ENCODE measurements around the gene GRIK4.

The GRIK4 gene

DNA sequence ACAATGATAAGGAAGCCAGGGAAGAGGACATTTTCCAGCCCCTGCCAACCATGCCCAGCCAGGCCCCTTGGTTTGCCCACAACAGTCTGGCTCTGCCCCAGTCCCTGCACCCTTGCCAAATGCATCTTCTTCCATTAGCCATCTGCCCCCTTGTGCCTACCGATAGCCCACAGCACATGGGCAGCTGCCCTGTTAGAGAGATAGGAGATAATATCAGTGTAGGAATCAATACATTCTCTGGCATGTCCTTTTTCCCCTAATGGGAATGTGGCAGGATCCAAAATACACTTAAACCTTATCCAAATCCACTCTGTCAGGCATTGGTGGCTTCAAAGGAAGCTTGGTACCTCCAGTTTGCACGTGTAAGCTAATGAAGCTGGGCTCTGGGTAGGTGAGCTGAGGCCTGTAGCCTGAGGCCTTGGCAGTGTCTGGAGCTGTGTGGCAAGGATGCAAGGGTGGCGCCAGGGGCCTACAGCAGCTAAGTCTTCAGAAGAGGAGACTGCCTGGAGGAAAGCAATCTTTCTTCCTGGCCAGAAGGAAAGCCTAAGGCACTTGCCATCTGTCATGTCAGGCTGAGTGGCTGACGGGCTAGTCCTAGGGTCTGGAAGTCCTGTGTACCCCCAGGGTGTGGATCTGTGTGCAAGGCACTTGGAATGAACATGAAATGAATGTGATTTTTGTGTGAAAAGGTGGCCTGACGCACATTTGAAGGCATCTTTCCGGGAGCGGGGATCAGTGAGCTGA is 348.2 kb downstream of the GRIK4 start:
- no peaks in the 10 kb centered on the region for H3K4me1 ChIP-seq (ENCODE audit: insufficient read depth, poor library complexity, severe bottlenecking)
- H3K27me3 ChIP-seq (ENCODE audit: insufficient read depth, poor library complexity, severe bottlenecking): no peaks in the 10 kb centered on the region
- DNase-seq (ENCODE audit: low spot score): no peak
- TF ChIP-seq, protein P1, sequence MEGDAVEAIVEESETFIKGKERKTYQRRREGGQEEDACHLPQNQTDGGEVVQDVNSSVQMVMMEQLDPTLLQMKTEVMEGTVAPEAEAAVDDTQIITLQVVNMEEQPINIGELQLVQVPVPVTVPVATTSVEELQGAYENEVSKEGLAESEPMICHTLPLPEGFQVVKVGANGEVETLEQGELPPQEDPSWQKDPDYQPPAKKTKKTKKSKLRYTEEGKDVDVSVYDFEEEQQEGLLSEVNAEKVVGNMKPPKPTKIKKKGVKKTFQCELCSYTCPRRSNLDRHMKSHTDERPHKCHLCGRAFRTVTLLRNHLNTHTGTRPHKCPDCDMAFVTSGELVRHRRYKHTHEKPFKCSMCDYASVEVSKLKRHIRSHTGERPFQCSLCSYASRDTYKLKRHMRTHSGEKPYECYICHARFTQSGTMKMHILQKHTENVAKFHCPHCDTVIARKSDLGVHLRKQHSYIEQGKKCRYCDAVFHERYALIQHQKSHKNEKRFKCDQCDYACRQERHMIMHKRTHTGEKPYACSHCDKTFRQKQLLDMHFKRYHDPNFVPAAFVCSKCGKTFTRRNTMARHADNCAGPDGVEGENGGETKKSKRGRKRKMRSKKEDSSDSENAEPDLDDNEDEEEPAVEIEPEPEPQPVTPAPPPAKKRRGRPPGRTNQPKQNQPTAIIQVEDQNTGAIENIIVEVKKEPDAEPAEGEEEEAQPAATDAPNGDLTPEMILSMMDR (IDR thresholded peaks at IDR 0.05; ENCODE audit: poor library complexity, severe bottlenecking): no peak
- H3K4me3 ChIP-seq (ENCODE audit: severe bottlenecking): no peak overlapping the region
- no peaks in the 10 kb centered on the region for H3K36me3 ChIP-seq (ENCODE audit: low read depth)
- H3K9me3 ChIP-seq (ENCODE audit: severe bottlenecking): no peaks in the 10 kb centered on the region
- no peak overlapping the region for H3K27ac ChIP-seq (ENCODE audit: poor library complexity, severe bottlenecking)
- ATAC-seq (ENCODE audit: low read depth): no peak

DNA sequence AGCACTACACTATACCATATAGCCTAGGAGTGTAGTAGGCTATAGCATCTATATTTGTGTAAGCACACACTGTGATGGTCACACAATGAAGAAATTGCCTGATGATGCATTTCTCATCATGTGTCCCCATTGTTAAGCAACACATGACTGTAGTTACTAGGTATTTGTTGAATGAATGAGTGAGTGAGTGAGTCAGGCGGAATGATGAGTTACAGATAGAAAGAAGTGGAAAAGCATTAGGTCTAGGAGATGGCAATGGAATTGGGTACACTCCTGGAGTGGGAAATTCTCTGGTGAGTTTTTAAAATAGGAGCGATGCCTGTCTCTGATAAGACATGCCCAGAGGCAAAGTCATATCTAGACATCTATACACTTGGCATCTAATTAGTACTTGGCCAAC is 351.8 kb downstream of the GRIK4 start:
- DNase-seq (ENCODE audit: low spot score) (no peak), ATAC-seq (ENCODE audit: low read depth) (peak; percentile 31; the same call in 1 of the 3 replicates)
- H3K27ac ChIP-seq (ENCODE audit: poor library complexity, severe bottlenecking): no peak overlapping the region
- H3K9me3 ChIP-seq (ENCODE audit: severe bottlenecking): no peaks in the 10 kb centered on the region
- H3K4me3 ChIP-seq (ENCODE audit: severe bottlenecking): no peak overlapping the region
- H3K36me3 ChIP-seq (ENCODE audit: low read depth): no peaks in the 10 kb centered on the region
- TF ChIP-seq, protein P1 (IDR thresholded peaks at IDR 0.05; ENCODE audit: poor library complexity, severe bottlenecking): no peak
- H3K4me1 ChIP-seq (ENCODE audit: insufficient read depth, poor library complexity, severe bottlenecking): no peaks in the 10 kb centered on the region
- peaks cover 11% of the 10 kb centered on the region for H3K27me3 ChIP-seq (ENCODE audit: insufficient read depth, poor library complexity, severe bottlenecking)

DNA sequence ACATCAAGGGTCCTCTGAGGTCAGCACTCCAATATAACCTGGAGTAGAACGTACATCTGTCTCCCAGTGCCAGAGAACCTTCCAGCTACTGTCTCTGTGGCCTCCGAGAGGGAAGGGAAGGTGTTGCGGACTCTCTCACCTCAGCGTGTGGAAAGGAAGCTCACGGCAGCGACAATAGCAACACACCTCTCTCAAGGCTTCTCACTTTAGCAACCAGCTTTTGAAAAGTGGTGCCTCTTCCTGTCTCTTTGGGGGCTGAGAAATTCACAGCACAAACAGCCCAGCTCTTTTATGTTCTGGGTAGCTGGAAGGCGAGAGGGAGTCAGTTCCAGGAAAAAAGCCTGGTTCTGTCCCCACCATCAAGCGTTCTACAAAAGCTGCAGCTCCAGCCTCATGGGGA is 355.5 kb downstream of the GRIK4 start:
- DNase-seq (ENCODE audit: low spot score) (no peak), ATAC-seq (ENCODE audit: low read depth) (no peak)
- Histone ChIP-seq H3K36me3 (ENCODE audit: low read depth) (no peaks in the 10 kb centered on the region), H3K27ac (ENCODE audit: poor library complexity, severe bottlenecking) (no peak overlapping the region), H3K9me3 (ENCODE audit: severe bottlenecking) (no peaks in the 10 kb centered on the region), H3K27me3 (ENCODE audit: insufficient read depth, poor library complexity, severe bottlenecking) (peaks cover 11% of the 10 kb centered on the region), H3K4me1 (ENCODE audit: insufficient read depth, poor library complexity, severe bottlenecking) (no peaks in the 10 kb centered on the region), H3K4me3 (ENCODE audit: severe bottlenecking) (no peak overlapping the region)
- TF ChIP-seq, protein P1 (IDR thresholded peaks at IDR 0.05; ENCODE audit: poor library complexity, severe bottlenecking): no peak

DNA sequence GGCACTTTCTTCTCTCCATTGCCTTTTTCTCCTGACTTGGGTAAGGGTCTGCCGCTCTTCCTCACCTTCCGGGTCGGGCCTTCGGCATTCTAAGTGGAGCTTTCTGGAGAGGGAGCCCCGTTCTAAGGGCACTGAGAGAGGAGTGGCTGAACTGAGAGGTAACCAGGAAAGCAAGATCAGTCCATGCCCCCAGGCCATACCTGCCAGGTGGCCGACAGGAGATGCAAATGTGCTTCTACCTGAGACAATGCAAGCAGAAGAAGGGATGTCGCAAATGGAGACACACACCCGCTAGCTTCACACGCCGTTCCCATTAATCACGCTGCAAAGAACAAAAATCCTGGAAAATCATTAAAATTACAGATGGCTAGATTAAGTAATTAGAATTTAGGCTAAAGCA is 356.0 kb downstream of the GRIK4 start:
- Histone ChIP-seq H3K4me1 (ENCODE audit: insufficient read depth, poor library complexity, severe bottlenecking) (no peaks in the 10 kb centered on the region), H3K27ac (ENCODE audit: poor library complexity, severe bottlenecking) (no peak overlapping the region), H3K4me3 (ENCODE audit: severe bottlenecking) (no peak overlapping the region), H3K9me3 (ENCODE audit: severe bottlenecking) (no peaks in the 10 kb centered on the region), H3K36me3 (ENCODE audit: low read depth) (no peaks in the 10 kb centered on the region), H3K27me3 (ENCODE audit: insufficient read depth, poor library complexity, severe bottlenecking) (peaks cover 11% of the 10 kb centered on the region)
- DNase-seq (ENCODE audit: low spot score) (no peak), ATAC-seq (ENCODE audit: low read depth) (0 out of 3 replicates have a peak, but pooled peaks have one; percentile 33)
- TF ChIP-seq, protein P1 (IDR thresholded peaks at IDR 0.05; ENCODE audit: poor library complexity, severe bottlenecking): no peak

DNA sequence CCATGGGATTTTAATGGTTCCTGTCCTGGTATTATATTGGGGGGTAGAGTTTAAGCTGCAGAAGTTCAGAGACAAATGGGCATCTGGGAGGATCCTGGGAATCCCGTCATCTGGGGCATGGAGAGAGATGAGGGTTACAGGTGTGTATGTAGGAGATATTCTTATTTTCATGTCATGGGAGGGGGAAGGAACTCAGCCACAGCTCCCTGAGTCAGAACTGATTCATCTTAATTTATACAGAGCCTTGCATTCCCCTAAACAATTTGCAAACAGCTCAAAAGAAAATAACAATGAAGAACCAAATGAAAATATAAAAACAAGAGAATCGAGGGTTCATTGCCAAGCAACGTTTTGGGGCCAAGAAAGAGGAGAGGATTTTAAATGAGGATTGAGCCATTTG is 356.4 kb downstream of the GRIK4 start:
- Histone ChIP-seq H3K9me3 (ENCODE audit: severe bottlenecking) (no peaks in the 10 kb centered on the region), H3K4me1 (ENCODE audit: insufficient read depth, poor library complexity, severe bottlenecking) (no peaks in the 10 kb centered on the region), H3K36me3 (ENCODE audit: low read depth) (no peaks in the 10 kb centered on the region), H3K27me3 (ENCODE audit: insufficient read depth, poor library complexity, severe bottlenecking) (peaks cover 11% of the 10 kb centered on the region), H3K4me3 (ENCODE audit: severe bottlenecking) (no peak overlapping the region), H3K27ac (ENCODE audit: poor library complexity, severe bottlenecking) (no peak overlapping the region)
- ATAC-seq (ENCODE audit: low read depth) (peak; percentile 58; the same call in 2 of the 3 replicates), DNase-seq (ENCODE audit: low spot score) (no peak)
- TF ChIP-seq, protein P1 (IDR thresholded peaks at IDR 0.05; ENCODE audit: poor library complexity, severe bottlenecking): no peak

Data from RWPE2 (cell line).